Ishikawa (cell line): ENCODE measurements around the gene TTC17.

Source experiments
- EGR1 ChIP-seq: IDR thresholded peaks from 2 replicates; pipeline ENCODE4 v1.6.1; 2012
- NFIC ChIP-seq: IDR thresholded peaks from 2 replicates; pipeline ENCODE4 v1.6.1; 2012
- TCF12 ChIP-seq: IDR thresholded peaks from 2 replicates; pipeline ENCODE4 v1.6.1; 2012; ENCODE audit warnings: low read depth
- ZBTB7A ChIP-seq: IDR thresholded peaks from 2 replicates; pipeline ENCODE4 v1.6.1; 2012; ENCODE audit warnings: low read depth
- TF ChIP-seq, protein P1 (sequence below): IDR thresholded peaks from 2 replicates; pipeline ENCODE4 v1.6.1; 2012; ENCODE audit warnings: low read depth, mild to moderate bottlenecking

DNA sequence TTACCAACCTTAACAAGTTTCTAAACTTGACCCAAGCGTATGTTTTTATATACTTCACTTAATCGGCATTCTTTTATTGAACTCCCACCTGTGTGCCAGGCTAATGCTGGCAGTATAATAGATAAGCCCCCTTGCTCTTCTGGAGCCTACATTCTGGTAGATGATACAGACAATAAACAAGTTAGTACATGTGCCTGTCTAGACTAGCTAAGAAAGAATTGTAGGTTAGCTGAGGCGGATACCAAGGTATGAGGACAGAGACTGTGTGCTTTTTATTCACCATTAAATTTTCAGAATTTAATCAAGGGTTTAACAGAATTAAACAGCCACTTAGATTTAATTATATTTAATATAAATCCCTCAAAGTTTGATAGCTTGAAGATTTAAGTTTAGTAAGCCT is 45.7 kb downstream of the TTC17 start:
- TF ChIP-seq, protein P1, sequence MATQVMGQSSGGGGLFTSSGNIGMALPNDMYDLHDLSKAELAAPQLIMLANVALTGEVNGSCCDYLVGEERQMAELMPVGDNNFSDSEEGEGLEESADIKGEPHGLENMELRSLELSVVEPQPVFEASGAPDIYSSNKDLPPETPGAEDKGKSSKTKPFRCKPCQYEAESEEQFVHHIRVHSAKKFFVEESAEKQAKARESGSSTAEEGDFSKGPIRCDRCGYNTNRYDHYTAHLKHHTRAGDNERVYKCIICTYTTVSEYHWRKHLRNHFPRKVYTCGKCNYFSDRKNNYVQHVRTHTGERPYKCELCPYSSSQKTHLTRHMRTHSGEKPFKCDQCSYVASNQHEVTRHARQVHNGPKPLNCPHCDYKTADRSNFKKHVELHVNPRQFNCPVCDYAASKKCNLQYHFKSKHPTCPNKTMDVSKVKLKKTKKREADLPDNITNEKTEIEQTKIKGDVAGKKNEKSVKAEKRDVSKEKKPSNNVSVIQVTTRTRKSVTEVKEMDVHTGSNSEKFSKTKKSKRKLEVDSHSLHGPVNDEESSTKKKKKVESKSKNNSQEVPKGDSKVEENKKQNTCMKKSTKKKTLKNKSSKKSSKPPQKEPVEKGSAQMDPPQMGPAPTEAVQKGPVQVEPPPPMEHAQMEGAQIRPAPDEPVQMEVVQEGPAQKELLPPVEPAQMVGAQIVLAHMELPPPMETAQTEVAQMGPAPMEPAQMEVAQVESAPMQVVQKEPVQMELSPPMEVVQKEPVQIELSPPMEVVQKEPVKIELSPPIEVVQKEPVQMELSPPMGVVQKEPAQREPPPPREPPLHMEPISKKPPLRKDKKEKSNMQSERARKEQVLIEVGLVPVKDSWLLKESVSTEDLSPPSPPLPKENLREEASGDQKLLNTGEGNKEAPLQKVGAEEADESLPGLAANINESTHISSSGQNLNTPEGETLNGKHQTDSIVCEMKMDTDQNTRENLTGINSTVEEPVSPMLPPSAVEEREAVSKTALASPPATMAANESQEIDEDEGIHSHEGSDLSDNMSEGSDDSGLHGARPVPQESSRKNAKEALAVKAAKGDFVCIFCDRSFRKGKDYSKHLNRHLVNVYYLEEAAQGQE = no peak
- TF ChIP-seq TCF12 (no peak), ZBTB7A (no peak), NFIC (no peak), EGR1 (no peak)
